HG03565 (cell line): ENCODE results near the gene THAP4.
"Not testable (repeated sequence)": the region's sequence is repeated elsewhere in the genome, so short reads cannot be mapped to it uniquely, and the experiment has no call there.

Experiments
- ATAC-seq: cut with Tn5 transposase; IDR thresholded peaks from one replicate; pipeline ENCODE4 v1.9.1; 2021; ENCODE audit warnings: mild to moderate bottlenecking, moderate library complexity; ENCODE audit not compliant: unreplicated experiment

THAP4 gene

GRCh38 chr2:241613017-241613780 is 23.8 kb downstream of the THAP4 start:
- ATAC-seq: no peak

DNA sequence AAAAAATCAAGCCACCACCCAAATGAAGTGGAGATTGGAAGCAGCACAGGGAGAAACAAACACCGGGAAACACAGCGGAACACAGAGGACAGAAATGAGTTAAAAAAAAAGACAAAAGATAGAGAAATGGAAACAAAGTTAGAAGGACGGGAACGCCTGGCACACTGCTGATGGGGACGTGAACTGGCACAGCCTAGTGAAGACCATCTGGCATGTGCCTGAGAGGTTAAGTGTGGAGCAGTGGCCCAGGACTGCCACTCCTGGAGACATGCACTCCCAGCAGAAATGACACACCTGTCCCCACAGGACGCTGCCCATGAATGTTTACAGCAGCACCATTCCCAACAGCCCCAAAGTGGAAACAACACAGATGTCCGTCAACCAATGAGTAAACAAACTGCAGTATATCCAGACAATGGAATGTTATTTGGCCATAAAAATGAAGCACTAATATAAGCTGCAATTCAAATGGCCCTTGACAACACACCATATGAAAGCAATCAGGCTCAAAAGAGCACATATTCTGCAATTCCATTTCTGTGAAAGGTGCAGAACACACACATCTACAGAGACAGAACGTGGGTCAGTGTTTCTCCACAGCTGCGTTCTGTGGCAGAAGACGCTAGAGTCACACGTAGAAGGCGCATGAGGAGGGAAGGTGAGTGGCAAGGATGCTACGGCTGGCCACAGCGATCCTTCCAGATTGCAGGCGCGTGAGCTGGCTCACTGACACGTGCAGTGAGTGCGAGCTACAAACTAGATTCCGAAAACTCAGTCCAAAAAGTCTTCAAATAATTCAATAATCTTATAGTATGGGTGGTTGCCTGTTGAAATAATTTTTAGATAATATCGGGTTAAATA is 24.6 kb downstream of the THAP4 start:
- no peak for ATAC-seq

GRCh38 chr2:241611062-241611461 is 25.9 kb downstream of the THAP4 start:
- ATAC-seq: no peak

GRCh38 chr2:241609859-241610793 is 26.8 kb downstream of the THAP4 start:
- ATAC-seq: peak; percentile 76

DNA sequence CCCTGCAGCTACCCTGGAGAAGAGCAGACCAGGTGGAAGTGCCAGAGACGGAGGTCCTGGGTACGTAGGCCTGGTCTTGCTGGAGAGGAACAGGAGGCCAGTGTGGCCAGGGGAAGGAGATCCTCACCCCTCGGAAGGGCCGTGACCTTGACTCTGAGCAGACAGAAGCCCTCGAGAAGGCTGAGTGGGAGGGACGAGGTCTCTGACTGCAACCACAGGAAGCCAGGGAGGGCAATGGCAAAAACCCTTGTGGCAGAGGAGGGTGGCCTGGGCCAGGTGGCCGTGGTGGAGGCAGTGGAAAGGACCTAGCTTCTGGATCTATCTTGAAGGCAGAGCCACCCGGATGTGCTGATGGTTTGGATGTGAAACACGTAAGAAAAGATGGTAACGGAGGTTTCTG is 28.1 kb downstream of the THAP4 start:
- ATAC-seq: no peak

GRCh38 chr2:241607162-241607885 is 29.6 kb downstream of the THAP4 start:
- ATAC-seq: no peak

DNA sequence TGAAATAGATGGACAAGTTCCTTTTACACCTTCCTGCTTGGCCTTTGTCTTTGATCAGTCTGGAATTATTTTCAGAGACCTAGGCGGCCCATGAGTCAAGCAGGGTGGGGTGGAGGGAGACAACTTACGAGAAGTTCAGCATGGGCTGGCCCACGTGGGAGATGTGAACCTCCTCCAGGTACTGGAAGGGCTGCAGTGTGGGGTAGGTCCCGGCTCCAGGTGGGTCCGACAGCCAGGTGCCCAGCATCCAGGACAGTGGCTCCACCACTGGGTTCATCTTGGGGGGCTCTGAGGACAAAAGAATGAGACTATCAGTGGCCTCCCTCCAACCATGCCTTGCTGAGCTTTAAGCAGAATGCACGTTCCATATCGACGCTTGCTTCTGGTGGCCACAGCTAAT is 30.8 kb downstream of the THAP4 start:
- no peak for ATAC-seq

- no peak for ATAC-seq
These were observed 33.3 kb downstream of the THAP4 start for GRCh38 chr2:241603686-241604085.

GRCh38 chr2:241602720-241603119 is 34.2 kb downstream of the THAP4 start:
- ATAC-seq: no peak

DNA sequence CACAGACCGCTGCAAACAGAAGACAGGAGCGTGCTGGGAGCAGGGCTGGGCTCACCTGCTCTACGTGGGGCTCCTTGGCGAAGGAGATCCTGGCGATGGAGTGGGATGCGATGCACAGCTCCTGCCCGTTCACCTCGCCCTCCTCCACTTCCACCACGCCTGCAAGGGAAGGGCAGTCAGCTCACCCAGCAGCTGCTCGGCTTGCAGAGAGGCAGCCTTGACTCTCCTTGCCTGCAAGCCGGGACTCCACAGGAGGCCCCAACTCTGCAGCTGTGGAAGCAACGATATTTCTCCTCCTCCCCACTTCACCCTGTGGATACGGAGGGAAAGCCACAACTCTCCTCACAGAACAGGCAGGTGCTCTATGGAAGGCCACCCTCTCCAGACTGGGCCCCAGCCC is 35.1 kb downstream of the THAP4 start:
- no peak for ATAC-seq

- no peak for ATAC-seq
These were observed 37.3 kb downstream of the THAP4 start for GRCh38 chr2:241599615-241600014.

GRCh38 chr2:241598487-241598886 is 38.5 kb downstream of the THAP4 start:
- ATAC-seq: no peak

- no peak for ATAC-seq
These were observed 38.9 kb downstream of the THAP4 start for GRCh38 chr2:241598061-241598460.

GRCh38 chr2:241597561-241597960 is 39.4 kb downstream of the THAP4 start:
- no peak for ATAC-seq

- ATAC-seq: no peak
These were observed 41.3 kb downstream of the THAP4 start for GRCh38 chr2:241595600-241596140.

DNA sequence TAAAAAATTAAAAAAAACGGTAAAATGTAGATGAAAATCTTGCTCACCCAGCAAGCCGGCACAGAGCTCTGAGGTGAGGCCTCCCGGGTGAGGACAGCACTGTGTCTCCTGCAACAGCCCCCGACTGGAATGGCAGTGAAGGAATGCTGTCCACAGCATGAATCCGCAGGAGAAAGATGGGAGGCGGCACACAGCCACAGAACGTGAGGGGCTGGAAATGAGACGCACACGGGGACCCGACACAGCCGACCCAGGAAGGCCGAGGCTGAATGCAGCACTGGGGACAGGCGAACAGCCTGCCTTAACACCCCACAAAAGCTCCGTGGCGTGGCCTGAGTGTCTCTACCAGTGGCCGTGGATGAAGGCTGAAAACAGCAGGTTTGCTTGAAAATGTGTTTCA is 43.7 kb downstream of the THAP4 start:
- ATAC-seq: no peak

DNA sequence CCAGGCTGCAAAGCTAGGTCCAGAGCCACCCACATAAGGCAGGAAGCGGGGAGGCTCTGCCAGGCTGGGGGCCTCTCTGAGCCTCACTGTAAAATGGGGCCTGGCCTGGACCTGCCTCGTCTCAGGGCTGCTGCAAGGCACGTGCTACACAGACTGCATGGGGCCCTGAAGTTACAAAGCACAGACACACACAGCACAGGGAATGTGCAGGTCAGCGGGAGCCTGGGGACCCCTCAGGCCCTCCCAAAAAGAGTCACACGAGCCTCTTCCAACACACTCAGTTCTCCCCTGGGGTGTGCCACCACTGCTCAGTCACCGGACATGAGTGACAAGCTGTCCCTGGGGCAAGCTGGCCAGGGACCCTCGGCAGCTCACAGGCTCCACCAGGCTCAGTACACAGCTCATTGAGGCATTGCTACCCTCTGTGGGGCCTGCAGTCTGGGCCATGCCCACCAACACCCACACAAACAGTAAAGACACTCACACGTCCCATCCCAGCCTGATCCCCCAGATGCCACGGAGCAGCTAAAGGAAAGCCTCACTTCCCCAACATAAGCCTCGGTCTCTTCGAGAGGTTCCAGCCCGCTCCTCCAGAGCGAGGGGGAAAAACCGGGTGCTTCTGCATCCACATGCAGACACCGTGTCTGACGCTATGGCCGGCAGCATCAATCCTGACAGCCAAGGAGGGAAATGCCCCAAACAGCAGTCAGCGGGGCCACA is 44.7 kb downstream of the THAP4 start:
- ATAC-seq: no peak

- ATAC-seq: not testable (repeated sequence)
These were observed 46.2 kb downstream of the THAP4 start for GRCh38 chr2:241590496-241591455.
